Naive thymus-derived CD8-positive, alpha-beta T cell (primary cell): ENCODE results near the gene ATXN1. TPM values are rescaled to one million over a fixed set of nuclear protein-coding genes. Genes with fewer than 3 reads are reported as not detected.
"Not testable (repeated sequence)": the region's sequence is repeated elsewhere in the genome, so short reads cannot be mapped to it uniquely, and the experiment has no call there.

ENCODE experiments used
- ATAC-seq, 2 donors: fragments of 150-1000 bp; cut with Tn5 transposase in 1 of 2; sonication (Bioruptor Pico), chemical (Tn5 transposase) in 1 of 2; 1 replicate in 1 of 2; 2 replicates in 1 of 2; pipeline ENCODE4 v1.10.0; 2021; ENCODE audit warnings: mild to moderate bottlenecking in 2 of 2, moderate library complexity in 2 of 2
- POLR2A ChIA-PET: fragments of 350-600 bp; sonication (Branson Sonifier 250); formaldehyde crosslinking; loops from one replicate; lab custom pipeline; 2021; ENCODE audit warnings: antibody characterized with exemption; lab: Charles Lee
- DNase-seq, 10 donors: peaks; one replicate each; pipeline versions ENCODE4 v3.0.0 to v3.0.0-alpha.2; 2020 to 2022
- H3K27ac Mint-ChIP-seq, 10 donors: one replicate each; pipeline ENCODE4 v1.8.0; 2020 to 2022; ENCODE audit warnings: mild to moderate bottlenecking in 10 of 10, mixed read lengths in 10 of 10, moderate library complexity in 4 of 10, inconsistent platforms in 1 of 10
- H3K27me3 Mint-ChIP-seq, 5 donors: one replicate each; pipeline ENCODE4 v1.8.0; 2021 to 2022; ENCODE audit warnings: mixed read lengths in 5 of 5
- H3K36me3 Mint-ChIP-seq, 3 donors: one replicate each; pipeline ENCODE4 v1.8.0; 2020 to 2022; ENCODE audit warnings: mixed read lengths in 3 of 3, mild to moderate bottlenecking in 2 of 3, inconsistent platforms in 1 of 3
- H3K4me1 Mint-ChIP-seq, 4 donors: one replicate each; pipeline ENCODE4 v1.8.0; 2021 to 2022; ENCODE audit warnings: mixed read lengths in 4 of 4
- H3K4me3 Mint-ChIP-seq, 10 donors: one replicate each; pipeline ENCODE4 v1.8.0; 2020 to 2022; ENCODE audit warnings: mild to moderate bottlenecking in 10 of 10, mixed read lengths in 10 of 10, moderate library complexity in 6 of 10, inconsistent platforms in 1 of 10
- H3K9me3 Mint-ChIP-seq, 9 donors: one replicate each; pipeline ENCODE4 v1.8.0; 2020 to 2022; ENCODE audit warnings: mixed read lengths in 9 of 9, mild to moderate bottlenecking in 3 of 9, inconsistent platforms in 1 of 9, moderate library complexity in 1 of 9
- polyA plus RNA-seq, 3 donors: library from polyadenylated mRNA; unstranded; fragments of 300-500 nt; fragmentation: Illumina TruSeq; gene quantifications; one replicate each; pipeline ENCODE4 v1.2.3, GENCODE V29; 2021
- total RNA-seq, 8 experiments: library from RNA in 2 of 8; stranded (reverse) in 2 of 8; gene quantifications; one replicate each; pipeline ENCODE4 v1.2.3 and lab custom pipeline; 2021 to 2026

Gene ATXN1
- total and polyA plus RNA-seq, 5 experiments from 2014 or later: 2.7 to 42.3 (median 8.2) TPM

DNA sequence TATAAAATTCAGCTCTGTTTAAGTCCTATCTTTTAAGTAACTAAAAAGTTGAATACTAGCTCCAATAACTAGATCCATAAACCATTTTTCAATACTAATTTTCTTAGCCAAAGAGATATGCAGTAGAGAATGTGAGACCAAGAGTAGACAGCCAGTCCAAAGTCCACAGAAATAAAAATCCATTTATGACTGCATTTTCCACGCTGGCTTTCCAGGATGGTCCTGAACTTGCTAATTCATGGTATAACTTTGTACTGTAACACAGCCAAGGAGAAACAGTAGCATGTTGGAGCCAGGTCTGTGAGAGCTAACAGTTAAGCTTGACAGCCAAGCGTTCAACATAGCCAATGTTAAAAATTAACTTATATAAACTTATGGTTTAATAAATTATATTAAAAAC lies 366.6 kb downstream of the ATXN1 start:
- POLR2A ChIA-PET: no interaction called here
- H3K36me3 Mint-ChIP-seq: peaks cover 0 to 13% (median 3%) of the 10 kb centered on the region in 3 donors
- H3K4me1 Mint-ChIP-seq: peaks cover 0 to 2% (median 0%) of the 10 kb centered on the region in 4 donors
- no peak overlapping the region for H3K4me3 Mint-ChIP-seq
- no peak for ATAC-seq
- no peaks in the 10 kb centered on the region for H3K9me3 Mint-ChIP-seq
- no peaks in the 10 kb centered on the region for H3K27me3 Mint-ChIP-seq
- no peak overlapping the region for H3K27ac Mint-ChIP-seq
- no peak for DNase-seq

- no peak for DNase-seq
- Mint-ChIP-seq H3K4me1 (peaks cover 0 to 2% (median 0%) of the 10 kb centered on the region in 4 donors), H3K27ac (no peak overlapping the region), H3K36me3 (peaks cover 0 to 8% (median 4%) of the 10 kb centered on the region in 3 donors), H3K9me3 (no peaks in the 10 kb centered on the region), H3K27me3 (no peaks in the 10 kb centered on the region), H3K4me3 (no peak overlapping the region)
- ATAC-seq: no peak
- POLR2A ChIA-PET: no interaction called here
Measured at GRCh38 chr6:16393326-16393725, 367.9 kb downstream of the ATXN1 start.

DNA sequence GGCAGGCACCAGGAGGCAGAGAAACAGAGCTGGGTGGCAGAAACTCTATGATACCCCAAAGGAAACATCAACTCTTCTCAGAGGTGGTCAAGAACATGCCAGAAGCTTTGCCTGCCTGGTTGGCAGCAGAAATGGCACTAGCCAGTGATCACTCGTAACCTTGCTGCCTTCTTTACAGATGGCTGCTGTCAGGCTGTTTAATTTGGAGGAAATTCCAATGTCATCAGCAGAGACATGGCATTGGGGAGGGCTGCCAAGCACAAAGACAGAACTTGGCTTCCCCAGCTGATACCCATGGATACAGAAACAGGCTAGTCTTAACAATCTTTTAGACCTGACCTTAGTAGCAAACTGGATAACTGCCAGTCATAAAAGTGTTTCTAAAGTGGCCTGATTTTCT lies 369.2 kb downstream of the ATXN1 start:
- Mint-ChIP-seq H3K4me3 (no peak overlapping the region), H3K36me3 (peaks cover 0 to 11% (median 11%) of the 10 kb centered on the region in 3 donors), H3K4me1 (peaks cover 0 to 2% (median 0%) of the 10 kb centered on the region in 4 donors), H3K27me3 (no peaks in the 10 kb centered on the region), H3K27ac (peak overlapping the region in 1 of 10 donors; percentile 9), H3K9me3 (no peaks in the 10 kb centered on the region)
- DNase-seq (no peak), ATAC-seq (no peak)
- POLR2A ChIA-PET: no interaction called here

GRCh38 chr6:16391451-16391912 lies 369.8 kb downstream of the ATXN1 start:
- Mint-ChIP-seq H3K27ac (no peak overlapping the region), H3K36me3 (peaks cover 0 to 11% (median 11%) of the 10 kb centered on the region in 3 donors), H3K4me3 (no peak overlapping the region), H3K27me3 (no peaks in the 10 kb centered on the region), H3K4me1 (peaks cover 0 to 2% (median 0%) of the 10 kb centered on the region in 4 donors), H3K9me3 (no peaks in the 10 kb centered on the region)
- POLR2A ChIA-PET: no interaction called here
- ATAC-seq (no peak), DNase-seq (no peak)

GRCh38 chr6:16390909-16391450 lies 370.3 kb downstream of the ATXN1 start:
- H3K4me1 Mint-ChIP-seq, ATAC-seq, H3K9me3 Mint-ChIP-seq, H3K4me3 Mint-ChIP-seq, POLR2A ChIA-PET, H3K27me3 Mint-ChIP-seq, DNase-seq, H3K27ac Mint-ChIP-seq: not testable (repeated sequence)
- peaks cover 0 to 13% (median 11%) of the 10 kb centered on the region in 3 donors for H3K36me3 Mint-ChIP-seq

- POLR2A ChIA-PET: no interaction called here
- no peaks in the 10 kb centered on the region for H3K27me3 Mint-ChIP-seq
Measured at GRCh38 chr6:16389642-16390041, 371.6 kb downstream of the ATXN1 start.

DNA sequence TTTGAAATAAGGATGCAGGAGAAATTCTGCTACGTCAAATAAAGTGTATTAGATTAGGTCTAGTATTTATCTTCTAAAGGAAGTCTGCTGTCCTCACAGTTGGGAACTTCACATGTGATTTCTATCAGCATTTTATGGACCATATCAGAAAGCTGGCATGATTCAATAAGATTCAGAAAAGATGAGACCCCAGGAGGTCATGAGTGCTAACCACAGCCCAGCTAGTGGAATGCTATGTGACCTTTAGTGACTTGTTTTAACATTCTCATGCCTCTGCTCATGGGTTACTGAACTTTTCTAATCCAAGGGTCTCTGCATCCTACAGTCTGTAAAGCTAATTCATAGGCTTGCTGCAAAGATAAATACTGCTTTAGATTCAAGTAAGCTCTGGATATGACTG lies 372.8 kb downstream of the ATXN1 start:
- H3K27me3 Mint-ChIP-seq: no peaks in the 10 kb centered on the region
- peaks cover 0 to 7% (median 0%) of the 10 kb centered on the region in 4 donors for H3K4me1 Mint-ChIP-seq
- peaks cover 0 to 19% (median 14%) of the 10 kb centered on the region in 3 donors for H3K36me3 Mint-ChIP-seq
- H3K4me3 Mint-ChIP-seq: no peak overlapping the region
- H3K9me3 Mint-ChIP-seq: no peaks in the 10 kb centered on the region
- no peak overlapping the region for H3K27ac Mint-ChIP-seq
- DNase-seq (no peak), ATAC-seq (no peak)
- POLR2A ChIA-PET: interaction anchor here (0.7 kb wide), 1 partner anchor 45 kb away, joined by 4 read pairs; no protein-coding TSS in a partner anchor

More at GRCh38 chr6:16389642-16390041, 371.6 kb downstream of the ATXN1 start:
- Mint-ChIP-seq H3K9me3 (no peaks in the 10 kb centered on the region), H3K4me3 (no peak overlapping the region), H3K4me1 (peaks cover 0 to 6% (median 0%) of the 10 kb centered on the region in 4 donors), H3K27ac (no peak overlapping the region), H3K36me3 (peaks cover 0 to 14% (median 13%) of the 10 kb centered on the region in 3 donors)
- no peak for ATAC-seq
- DNase-seq: no peak

DNA sequence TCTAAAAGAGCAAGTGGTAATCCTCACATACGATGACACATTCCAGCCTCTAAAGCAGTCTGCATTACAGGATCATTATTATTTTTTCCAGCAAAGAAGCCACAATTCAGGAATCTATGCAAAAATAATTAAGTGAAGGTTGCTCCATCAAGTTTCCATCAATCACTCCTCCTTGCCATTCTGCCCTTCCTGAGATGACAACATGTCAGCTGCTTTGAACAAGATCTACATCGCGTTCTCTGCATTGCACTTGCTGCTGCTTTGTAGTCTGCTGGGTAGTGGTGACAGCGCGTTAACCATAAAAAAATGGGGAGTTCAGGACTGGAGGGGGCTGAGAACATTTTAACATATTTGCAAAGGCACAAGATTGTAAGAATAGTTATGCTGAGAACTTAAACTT lies 375.2 kb downstream of the ATXN1 start:
- Mint-ChIP-seq H3K4me3 (no peak overlapping the region), H3K36me3 (peaks cover 0 to 16% (median 16%) of the 10 kb centered on the region in 3 donors), H3K27me3 (no peaks in the 10 kb centered on the region), H3K9me3 (no peaks in the 10 kb centered on the region), H3K4me1 (peaks cover 0 to 5% (median 0%) of the 10 kb centered on the region in 4 donors), H3K27ac (peak overlapping the region in 1 of 10 donors; percentile 58)
- POLR2A ChIA-PET: no interaction called here
- DNase-seq (no peak), ATAC-seq (no peak)

- no peak for DNase-seq
- peak overlapping the region in 1 of 10 donors; percentile 18 for H3K27ac Mint-ChIP-seq
- ATAC-seq: no peak
- H3K36me3 Mint-ChIP-seq: peaks cover 0 to 19% (median 19%) of the 10 kb centered on the region in 3 donors
- H3K27me3 Mint-ChIP-seq: no peaks in the 10 kb centered on the region
- no peak overlapping the region for H3K4me3 Mint-ChIP-seq
- no peaks in the 10 kb centered on the region for H3K9me3 Mint-ChIP-seq
- H3K4me1 Mint-ChIP-seq: peaks cover 0 to 5% (median under 1%) of the 10 kb centered on the region in 4 donors
- POLR2A ChIA-PET: no interaction called here
Measured at GRCh38 chr6:16383607-16384206, 377.6 kb downstream of the ATXN1 start.

DNA sequence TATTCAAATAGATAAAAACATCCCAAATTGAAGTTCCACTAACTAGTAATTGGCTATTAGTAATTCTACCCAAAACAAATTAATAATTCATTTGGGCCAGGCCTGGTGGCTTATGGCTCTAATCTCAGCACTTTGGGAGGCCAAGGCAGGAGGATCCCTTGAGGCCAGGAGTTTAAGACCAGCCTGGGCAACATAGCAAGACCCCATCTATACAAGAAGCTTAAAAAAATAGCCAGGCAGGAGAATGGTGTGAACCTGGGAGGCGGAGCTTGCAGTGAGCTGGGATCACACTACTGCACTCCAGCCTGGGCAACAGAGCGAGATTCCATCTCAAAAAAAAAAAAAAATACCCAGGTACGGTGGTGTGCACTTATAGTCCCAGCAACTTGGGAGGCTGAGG lies 379.3 kb downstream of the ATXN1 start:
- H3K4me1 Mint-ChIP-seq, ATAC-seq, POLR2A ChIA-PET, DNase-seq, H3K4me3 Mint-ChIP-seq, H3K27me3 Mint-ChIP-seq, H3K9me3 Mint-ChIP-seq: not testable (repeated sequence)
- H3K27ac Mint-ChIP-seq: peak overlapping the region in 1 of 10 donors; percentile 5
- peaks cover 0 to 16% (median 16%) of the 10 kb centered on the region in 3 donors for H3K36me3 Mint-ChIP-seq

DNA sequence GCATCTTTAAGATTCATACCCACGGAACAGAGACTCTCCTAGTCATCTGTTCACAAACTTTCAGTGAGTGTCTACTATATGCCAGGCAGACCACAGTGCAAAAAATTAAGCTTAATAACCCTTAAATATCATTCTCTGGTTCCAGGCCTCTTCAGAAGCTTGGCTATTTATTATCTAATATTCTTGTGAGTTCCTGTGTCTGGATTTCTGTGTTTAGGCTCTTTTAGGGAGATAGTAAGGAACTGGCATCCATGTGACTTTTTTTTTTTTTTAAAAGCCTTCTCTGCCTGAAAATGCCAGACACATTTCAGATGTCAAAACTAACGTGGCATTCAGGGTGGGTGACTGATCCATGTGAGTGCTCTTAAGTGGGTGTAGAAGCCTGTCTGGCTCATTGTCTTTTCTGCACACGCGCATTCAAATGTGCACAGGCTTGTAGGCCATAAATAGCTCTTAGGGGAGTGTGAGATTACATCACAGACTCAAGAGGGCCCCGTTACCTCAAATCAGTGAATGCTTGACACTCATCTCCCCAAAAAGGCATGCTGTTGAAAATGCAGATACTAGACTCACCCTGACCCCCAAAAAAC lies 380.9 kb downstream of the ATXN1 start:
- no peaks in the 10 kb centered on the region for H3K9me3 Mint-ChIP-seq
- H3K27ac Mint-ChIP-seq: no peak overlapping the region
- H3K4me1 Mint-ChIP-seq: peaks cover 2 to 19% (median 12%) of the 10 kb centered on the region in 4 donors
- H3K27me3 Mint-ChIP-seq: no peaks in the 10 kb centered on the region
- H3K36me3 Mint-ChIP-seq: peaks cover 0 to 16% (median 14%) of the 10 kb centered on the region in 3 donors
- no peak for ATAC-seq
- POLR2A ChIA-PET: no interaction called here
- DNase-seq: no peak
- H3K4me3 Mint-ChIP-seq: no peak overlapping the region

GRCh38 chr6:16378360-16378759 lies 382.9 kb downstream of the ATXN1 start:
- Mint-ChIP-seq H3K36me3 (peaks cover 0 to 10% (median 9%) of the 10 kb centered on the region in 3 donors), H3K4me1 (peaks cover 7 to 30% (median 17%) of the 10 kb centered on the region in 4 donors)
- ATAC-seq, H3K9me3 Mint-ChIP-seq, H3K27ac Mint-ChIP-seq, POLR2A ChIA-PET, DNase-seq, H3K27me3 Mint-ChIP-seq, H3K4me3 Mint-ChIP-seq: not testable (repeated sequence)

GRCh38 chr6:16377470-16377869 lies 383.8 kb downstream of the ATXN1 start:
- ATAC-seq (no peak), DNase-seq (no peak)
- peaks cover 7 to 30% (median 17%) of the 10 kb centered on the region in 4 donors for H3K4me1 Mint-ChIP-seq
- H3K36me3 Mint-ChIP-seq: peaks cover 0 to 9% (median 8%) of the 10 kb centered on the region in 3 donors
- no peaks in the 10 kb centered on the region for H3K27me3 Mint-ChIP-seq
- peaks cover 0 to 8% (median 0%) of the 10 kb centered on the region in 9 donors for H3K9me3 Mint-ChIP-seq
- peak overlapping the region in 1 of 10 donors; percentile 40 for H3K27ac Mint-ChIP-seq
- POLR2A ChIA-PET: no interaction called here
- no peak overlapping the region for H3K4me3 Mint-ChIP-seq
